Suprapubic skin (tissue), 4 donors: ENCODE results near the gene MTERF2.

ENCODE experiments used
- POLR2A ChIP-seq, 2 donors: fragments of 450-650 bp; IDR thresholded peaks; one replicate each; pipeline ENCODE4 v1.6.1; 2017; ENCODE audit warnings: antibody characterized with exemption in 2 of 2, mild to moderate bottlenecking in 2 of 2, moderate library complexity in 2 of 2
- POLR2AphosphoS5 ChIP-seq, 3 donors: sonication (generic); formaldehyde crosslinking; IDR thresholded peaks; one replicate each; pipeline ENCODE4 v1.6.1; 2017; ENCODE audit warnings: antibody characterized with exemption in 3 of 3
- TF ChIP-seq, protein P1 (sequence below), 2 donors: fragments of 200-600 bp in 1 of 2; fragments of 450-650 bp in 1 of 2; sonication (generic) in 1 of 2; IDR thresholded peaks; one replicate each; pipeline ENCODE4 v1.5.1; 2016 to 2019; ENCODE audit warnings: antibody characterized with exemption in 2 of 2, mild to moderate bottlenecking in 1 of 2, moderate library complexity in 1 of 2

DNA sequence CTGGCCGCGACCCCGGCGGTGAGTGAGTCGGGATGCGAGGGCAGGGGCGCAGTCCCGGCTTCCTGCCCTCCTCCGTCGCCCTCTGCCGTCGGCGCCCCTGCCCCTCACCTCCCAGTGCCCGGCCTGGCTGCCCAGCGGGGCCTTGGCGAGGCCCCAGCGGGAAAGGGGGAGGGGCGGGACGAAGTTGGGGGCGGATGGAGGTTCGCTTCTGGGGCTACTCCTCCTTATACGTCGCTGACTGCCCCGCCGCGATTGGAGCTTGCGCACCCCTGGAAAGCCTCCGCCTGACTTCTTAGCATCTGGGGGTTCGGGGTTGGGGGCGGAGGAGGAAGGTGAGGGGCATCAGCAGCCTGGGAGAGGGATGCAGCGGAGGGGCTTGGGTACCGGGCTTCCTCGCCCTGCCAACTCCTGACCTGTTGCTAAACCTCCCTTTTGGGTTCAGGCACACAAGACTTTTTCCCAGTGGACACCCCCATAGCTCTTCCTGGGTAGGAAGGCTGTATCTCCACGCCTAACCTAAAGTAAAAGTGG is 30.8 kb downstream of the MTERF2 start:
- TF ChIP-seq POLR2A (IDR thresholded peaks at IDR 0.05), result no peak
- TF ChIP-seq, protein P1, sequence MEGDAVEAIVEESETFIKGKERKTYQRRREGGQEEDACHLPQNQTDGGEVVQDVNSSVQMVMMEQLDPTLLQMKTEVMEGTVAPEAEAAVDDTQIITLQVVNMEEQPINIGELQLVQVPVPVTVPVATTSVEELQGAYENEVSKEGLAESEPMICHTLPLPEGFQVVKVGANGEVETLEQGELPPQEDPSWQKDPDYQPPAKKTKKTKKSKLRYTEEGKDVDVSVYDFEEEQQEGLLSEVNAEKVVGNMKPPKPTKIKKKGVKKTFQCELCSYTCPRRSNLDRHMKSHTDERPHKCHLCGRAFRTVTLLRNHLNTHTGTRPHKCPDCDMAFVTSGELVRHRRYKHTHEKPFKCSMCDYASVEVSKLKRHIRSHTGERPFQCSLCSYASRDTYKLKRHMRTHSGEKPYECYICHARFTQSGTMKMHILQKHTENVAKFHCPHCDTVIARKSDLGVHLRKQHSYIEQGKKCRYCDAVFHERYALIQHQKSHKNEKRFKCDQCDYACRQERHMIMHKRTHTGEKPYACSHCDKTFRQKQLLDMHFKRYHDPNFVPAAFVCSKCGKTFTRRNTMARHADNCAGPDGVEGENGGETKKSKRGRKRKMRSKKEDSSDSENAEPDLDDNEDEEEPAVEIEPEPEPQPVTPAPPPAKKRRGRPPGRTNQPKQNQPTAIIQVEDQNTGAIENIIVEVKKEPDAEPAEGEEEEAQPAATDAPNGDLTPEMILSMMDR (IDR thresholded peaks at IDR 0.05), result no peak
- no peak for TF ChIP-seq POLR2AphosphoS5 (IDR thresholded peaks at IDR 0.05)
